Breast epithelium (tissue), 3 donors: Measurements from ENCODE around the gene HNRNPA2B1.

Source experiments
- POLR2A ChIP-seq: fragments of 450-650 bp; IDR thresholded peaks from one replicate; pipeline ENCODE4 v1.6.1; 2016; ENCODE audit warnings: antibody characterized with exemption, mild to moderate bottlenecking, moderate library complexity
- POLR2AphosphoS5 ChIP-seq, 3 donors: sonication (generic); formaldehyde crosslinking; IDR thresholded peaks; one replicate each; pipeline ENCODE4 v1.6.1; 2017; ENCODE audit warnings: antibody characterized with exemption in 3 of 3
- TF ChIP-seq, protein P1 (sequence below), 3 donors: fragments of 450-650 bp; IDR thresholded peaks; one replicate each; pipeline ENCODE4 v1.5.1; 2016 to 2017; ENCODE audit warnings: antibody characterized with exemption in 3 of 3, mild to moderate bottlenecking in 3 of 3, moderate library complexity in 3 of 3

DNA sequence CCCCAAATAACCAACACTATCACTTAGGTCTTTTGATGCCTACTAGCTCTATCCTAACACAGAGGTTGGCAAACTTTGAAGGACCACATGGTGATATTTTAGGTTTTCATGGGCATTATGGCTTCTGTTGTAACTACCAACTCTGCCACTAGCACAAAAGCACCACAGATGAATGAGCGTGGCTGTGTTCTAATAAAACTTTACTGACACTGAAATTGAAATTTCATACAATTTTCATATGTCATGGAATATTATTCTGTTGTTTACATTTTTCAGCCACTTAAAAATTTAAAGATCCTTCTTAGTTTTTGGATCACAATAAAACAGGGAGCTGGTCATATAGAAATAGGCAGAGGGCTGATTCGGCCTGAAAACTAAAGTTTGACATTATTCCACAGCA, 27.4 kb upstream of the HNRNPA2B1 start:
- TF ChIP-seq, protein P1, sequence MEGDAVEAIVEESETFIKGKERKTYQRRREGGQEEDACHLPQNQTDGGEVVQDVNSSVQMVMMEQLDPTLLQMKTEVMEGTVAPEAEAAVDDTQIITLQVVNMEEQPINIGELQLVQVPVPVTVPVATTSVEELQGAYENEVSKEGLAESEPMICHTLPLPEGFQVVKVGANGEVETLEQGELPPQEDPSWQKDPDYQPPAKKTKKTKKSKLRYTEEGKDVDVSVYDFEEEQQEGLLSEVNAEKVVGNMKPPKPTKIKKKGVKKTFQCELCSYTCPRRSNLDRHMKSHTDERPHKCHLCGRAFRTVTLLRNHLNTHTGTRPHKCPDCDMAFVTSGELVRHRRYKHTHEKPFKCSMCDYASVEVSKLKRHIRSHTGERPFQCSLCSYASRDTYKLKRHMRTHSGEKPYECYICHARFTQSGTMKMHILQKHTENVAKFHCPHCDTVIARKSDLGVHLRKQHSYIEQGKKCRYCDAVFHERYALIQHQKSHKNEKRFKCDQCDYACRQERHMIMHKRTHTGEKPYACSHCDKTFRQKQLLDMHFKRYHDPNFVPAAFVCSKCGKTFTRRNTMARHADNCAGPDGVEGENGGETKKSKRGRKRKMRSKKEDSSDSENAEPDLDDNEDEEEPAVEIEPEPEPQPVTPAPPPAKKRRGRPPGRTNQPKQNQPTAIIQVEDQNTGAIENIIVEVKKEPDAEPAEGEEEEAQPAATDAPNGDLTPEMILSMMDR (IDR thresholded peaks at IDR 0.05) = no peak
- TF ChIP-seq POLR2A (no peak), POLR2AphosphoS5 (IDR thresholded peaks at IDR 0.05) (no peak)
